ENCODE measurements around the gene PLB1. TPM values are rescaled to one million over a fixed set of nuclear protein-coding genes. Genes with fewer than 3 reads are reported as not detected.

PLB1 gene
- polyA plus RNA-seq, 1 donor: 2.0 TPM

GRCh38 chr2:28626376-28626775, 130.5 kb downstream of the PLB1 start:
- no peak for DNase-seq (ENCODE audit: low read depth)

GRCh38 chr2:28626891-28627421, 131.1 kb downstream of the PLB1 start:
- DNase-seq (ENCODE audit: low read depth): no peak

GRCh38 chr2:28627722-28628480, 132.0 kb downstream of the PLB1 start:
- no peak for DNase-seq (ENCODE audit: low read depth)

- DNase-seq (ENCODE audit: low read depth): no peak
Observed at GRCh38 chr2:28628506-28628905, 132.6 kb downstream of the PLB1 start.

GRCh38 chr2:28628987-28629386, 133.1 kb downstream of the PLB1 start:
- DNase-seq (ENCODE audit: low read depth): no peak

GRCh38 chr2:28629910-28630309, 134.1 kb downstream of the PLB1 start:
- DNase-seq (ENCODE audit: low read depth): no peak

- no peak for DNase-seq (ENCODE audit: low read depth)
Observed at GRCh38 chr2:28630341-28630740, 134.5 kb downstream of the PLB1 start.

- DNase-seq (ENCODE audit: low read depth): no peak
Observed at GRCh38 chr2:28631514-28632206, 135.8 kb downstream of the PLB1 start.

GRCh38 chr2:28632791-28633190, 136.9 kb downstream of the PLB1 start:
- DNase-seq (ENCODE audit: low read depth): no peak

GRCh38 chr2:28633204-28633603, 137.3 kb downstream of the PLB1 start:
- no peak for DNase-seq (ENCODE audit: low read depth)

- no peak for DNase-seq (ENCODE audit: low read depth)
Observed at GRCh38 chr2:28633746-28634145, 137.9 kb downstream of the PLB1 start.

GRCh38 chr2:28635191-28635611, 139.3 kb downstream of the PLB1 start:
- no peak for DNase-seq (ENCODE audit: low read depth)

- no peak for DNase-seq (ENCODE audit: low read depth)
Observed at GRCh38 chr2:28636491-28636890, 140.6 kb downstream of the PLB1 start.

- DNase-seq (ENCODE audit: low read depth): no peak
Observed at GRCh38 chr2:28637066-28638047, 141.5 kb downstream of the PLB1 start.

GRCh38 chr2:28638102-28638501, 142.2 kb downstream of the PLB1 start:
- DNase-seq (ENCODE audit: low read depth): no peak

GRCh38 chr2:28639092-28639691, 143.3 kb downstream of the PLB1 start:
- no peak for DNase-seq (ENCODE audit: low read depth)

GRCh38 chr2:28639836-28640235, 144.0 kb downstream of the PLB1 start:
- DNase-seq (ENCODE audit: low read depth): no peak

GRCh38 chr2:28640260-28640907, 144.5 kb downstream of the PLB1 start:
- no peak for DNase-seq (ENCODE audit: low read depth)

GRCh38 chr2:28640908-28641300, 145.0 kb downstream of the PLB1 start:
- no peak for DNase-seq (ENCODE audit: low read depth)

GRCh38 chr2:28642796-28643195, 146.9 kb downstream of the PLB1 start:
- DNase-seq (ENCODE audit: low read depth): no peak

GRCh38 chr2:28643327-28643726, 147.5 kb downstream of the PLB1 start:
- no peak for DNase-seq (ENCODE audit: low read depth)

All from forelimb muscle (tissue), 1 donor.